WERI-Rb-1 (cell line): ENCODE results near the gene CDK5.
A peak's percentile ranks its signal among the peaks of the same experiment; 100 is the strongest.

Experiments used
- DNase-seq: peaks from one replicate; pipeline ENCODE4 v3.0.0-alpha.2; 2020
- H3K27ac ChIP-seq: fragments of 250-450 bp; sonication (Bioruptor Pico); 2 replicates; pipeline ENCODE4 v1.5.1; 2020; ENCODE audit warnings: mild to moderate bottlenecking, moderate library complexity
- H3K27me3 ChIP-seq: fragments of 250-450 bp; sonication (Bioruptor Pico); 2 replicates; pipeline ENCODE4 v1.5.1; 2021; ENCODE audit warnings: mild to moderate bottlenecking, low read depth, moderate library complexity; ENCODE audit not compliant: insufficient read depth, severe bottlenecking
- H3K36me3 ChIP-seq: fragments of 250-450 bp; sonication (Bioruptor Pico); 2 replicates; pipeline ENCODE4 v1.5.1; 2020; ENCODE audit warnings: mild to moderate bottlenecking, moderate library complexity
- H3K4me3 ChIP-seq: 2 replicates; pipeline ENCODE4 v1.5.1; 2011; ENCODE audit warnings: low read depth, mild to moderate bottlenecking, control low read depth, low read length
- H3K9me3 ChIP-seq: fragments of 250-450 bp; sonication (Bioruptor Pico); 2 replicates; pipeline ENCODE4 v1.5.1; 2021; ENCODE audit warnings: mild to moderate bottlenecking, moderate library complexity; ENCODE audit not compliant: severe bottlenecking
- TF ChIP-seq, protein P1 (sequence below): IDR thresholded peaks from 2 replicates; pipeline ENCODE4 v1.5.1; 2011; ENCODE audit warnings: low read depth, mild to moderate bottlenecking, control low read depth, inconsistent platforms, low read length

The CDK5 gene

DNA sequence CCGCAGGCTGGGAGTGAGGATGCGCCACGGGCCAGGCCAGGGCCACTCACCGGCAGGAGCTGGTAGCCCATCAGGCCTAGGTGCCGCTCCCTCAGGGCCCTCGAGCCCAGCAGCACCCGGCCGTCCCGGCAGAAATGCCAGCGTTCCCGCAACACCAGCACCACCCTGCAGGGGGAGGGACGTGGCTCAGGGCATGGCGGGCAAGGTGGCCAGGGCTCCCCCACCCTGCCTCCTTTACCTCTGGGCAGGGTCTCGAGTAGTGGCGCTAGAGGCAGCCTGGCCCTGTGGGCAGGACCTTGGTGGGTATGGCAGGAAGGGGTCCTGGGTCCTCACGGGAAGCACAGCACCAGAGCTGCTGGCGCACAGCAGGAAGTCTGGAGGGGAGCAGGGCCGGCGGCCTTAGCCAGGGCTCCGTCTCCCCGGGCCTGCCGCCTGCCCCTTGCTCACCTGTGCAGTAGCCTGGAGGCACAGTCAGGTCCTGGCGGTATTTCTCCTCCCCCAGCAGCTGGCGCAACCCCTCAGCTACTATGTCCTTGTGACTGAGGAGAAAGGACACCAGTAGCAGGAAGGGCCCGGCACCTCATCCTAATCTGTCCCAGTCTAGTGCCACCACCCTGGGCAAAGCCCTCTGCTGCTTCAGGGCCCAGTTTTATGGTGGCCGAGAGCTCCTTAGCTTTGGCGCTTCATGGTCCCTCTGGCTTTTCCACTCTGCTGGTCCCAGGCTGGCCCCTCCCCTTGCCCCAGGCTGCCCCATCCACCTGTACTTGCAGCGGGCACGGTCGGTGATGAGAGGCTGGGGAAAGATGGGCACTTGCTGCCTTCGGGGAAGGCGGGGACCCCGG lies 19.4 kb upstream of the CDK5 start:
- H3K9me3 ChIP-seq, result no peaks in the 10 kb centered on the region
- H3K36me3 ChIP-seq, result peaks cover 74% of the 10 kb centered on the region
- peak overlapping the region; percentile 43; the same call in 1 of the 2 replicates for H3K27ac ChIP-seq
- TF ChIP-seq, protein P1, sequence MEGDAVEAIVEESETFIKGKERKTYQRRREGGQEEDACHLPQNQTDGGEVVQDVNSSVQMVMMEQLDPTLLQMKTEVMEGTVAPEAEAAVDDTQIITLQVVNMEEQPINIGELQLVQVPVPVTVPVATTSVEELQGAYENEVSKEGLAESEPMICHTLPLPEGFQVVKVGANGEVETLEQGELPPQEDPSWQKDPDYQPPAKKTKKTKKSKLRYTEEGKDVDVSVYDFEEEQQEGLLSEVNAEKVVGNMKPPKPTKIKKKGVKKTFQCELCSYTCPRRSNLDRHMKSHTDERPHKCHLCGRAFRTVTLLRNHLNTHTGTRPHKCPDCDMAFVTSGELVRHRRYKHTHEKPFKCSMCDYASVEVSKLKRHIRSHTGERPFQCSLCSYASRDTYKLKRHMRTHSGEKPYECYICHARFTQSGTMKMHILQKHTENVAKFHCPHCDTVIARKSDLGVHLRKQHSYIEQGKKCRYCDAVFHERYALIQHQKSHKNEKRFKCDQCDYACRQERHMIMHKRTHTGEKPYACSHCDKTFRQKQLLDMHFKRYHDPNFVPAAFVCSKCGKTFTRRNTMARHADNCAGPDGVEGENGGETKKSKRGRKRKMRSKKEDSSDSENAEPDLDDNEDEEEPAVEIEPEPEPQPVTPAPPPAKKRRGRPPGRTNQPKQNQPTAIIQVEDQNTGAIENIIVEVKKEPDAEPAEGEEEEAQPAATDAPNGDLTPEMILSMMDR, result peak; percentile 59
- no peaks in the 10 kb centered on the region for H3K27me3 ChIP-seq
- no peak for DNase-seq
- H3K4me3 ChIP-seq, result no peak overlapping the region

DNA sequence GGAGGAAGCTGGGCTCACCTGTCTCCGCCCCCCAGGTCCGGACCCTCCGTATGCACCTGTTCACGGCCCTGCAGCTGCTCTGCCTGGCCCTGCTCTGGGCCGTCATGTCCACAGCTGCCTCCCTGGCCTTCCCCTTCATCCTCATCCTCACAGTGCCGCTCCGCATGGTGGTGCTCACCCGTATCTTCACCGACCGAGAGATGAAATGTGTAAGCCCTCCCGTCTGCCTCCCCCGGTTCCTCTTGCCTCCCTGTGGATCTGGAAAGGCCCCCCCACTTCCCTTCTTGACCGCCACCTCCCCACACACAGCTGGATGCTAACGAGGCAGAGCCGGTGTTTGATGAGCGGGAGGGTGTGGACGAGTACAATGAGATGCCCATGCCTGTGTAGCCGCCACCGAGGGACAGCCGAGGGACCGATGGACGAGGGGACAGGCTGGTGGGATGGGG lies 18.3 kb upstream of the CDK5 start:
- no peak for DNase-seq
- Histone ChIP-seq H3K27ac (no peak overlapping the region), H3K27me3 (no peaks in the 10 kb centered on the region), H3K36me3 (peaks cover 78% of the 10 kb centered on the region), H3K9me3 (no peaks in the 10 kb centered on the region), H3K4me3 (no peak overlapping the region)
- TF ChIP-seq, protein P1, result no peak

DNA sequence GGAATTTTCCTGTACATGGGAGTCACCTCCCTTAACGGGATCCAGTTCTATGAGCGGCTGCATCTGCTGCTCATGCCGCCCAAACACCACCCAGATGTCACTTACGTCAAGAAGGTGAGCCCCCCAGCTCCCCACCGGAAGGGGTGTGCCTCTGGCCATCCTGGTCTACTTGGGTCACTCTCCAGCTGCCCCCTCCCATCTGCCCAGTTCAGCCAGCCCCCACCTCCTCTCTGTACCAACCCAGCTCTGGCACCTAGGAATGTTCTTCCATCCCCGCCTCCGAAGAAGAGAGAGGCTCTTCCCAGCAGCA lies 17.9 kb upstream of the CDK5 start:
- Histone ChIP-seq H3K36me3 (peaks cover 82% of the 10 kb centered on the region), H3K4me3 (no peak overlapping the region), H3K27ac (no peak overlapping the region), H3K27me3 (no peaks in the 10 kb centered on the region), H3K9me3 (no peaks in the 10 kb centered on the region)
- TF ChIP-seq, protein P1, result no peak
- DNase-seq, result no peak

DNA sequence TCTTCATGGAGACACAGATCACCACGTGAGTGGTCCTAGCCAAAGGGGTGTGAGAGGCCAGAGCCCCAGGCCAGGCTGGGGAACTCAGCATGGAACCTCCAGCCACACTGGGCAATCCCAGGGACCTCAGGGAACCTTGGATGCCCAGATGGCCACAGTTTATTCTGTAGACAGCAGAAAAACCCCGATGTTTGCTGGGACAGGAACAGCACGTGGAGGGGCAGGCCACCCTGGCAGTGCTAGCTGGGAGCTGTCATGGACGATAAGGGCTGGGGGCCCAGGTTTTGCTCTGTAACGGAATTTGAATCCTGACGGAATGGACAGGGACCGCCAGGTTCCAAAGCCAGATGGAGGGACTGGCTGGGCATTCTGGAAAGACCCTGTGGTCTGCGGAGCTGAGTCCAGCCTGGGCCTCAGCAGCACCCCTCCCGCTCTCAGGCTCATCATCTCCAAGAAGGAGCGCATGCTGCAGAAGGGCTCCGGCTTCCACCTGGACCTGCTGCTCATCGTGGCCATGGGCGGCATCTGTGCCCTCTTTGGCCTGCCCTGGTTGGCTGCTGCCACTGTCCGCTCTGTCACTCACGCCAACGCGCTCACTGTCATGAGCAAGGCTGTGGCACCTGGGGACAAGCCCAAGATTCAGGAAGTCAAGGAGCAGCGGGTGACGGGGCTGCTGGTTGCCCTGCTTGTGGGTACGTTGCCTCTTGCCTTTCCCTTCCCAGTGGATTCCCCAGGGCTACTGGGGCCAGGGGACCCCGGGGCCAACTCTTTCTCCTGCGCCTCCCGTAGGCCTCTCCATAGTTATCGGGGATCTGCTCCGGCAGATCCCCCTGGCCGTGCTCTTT lies 17.3 kb upstream of the CDK5 start:
- H3K36me3 ChIP-seq, result peaks cover 82% of the 10 kb centered on the region

DNA sequence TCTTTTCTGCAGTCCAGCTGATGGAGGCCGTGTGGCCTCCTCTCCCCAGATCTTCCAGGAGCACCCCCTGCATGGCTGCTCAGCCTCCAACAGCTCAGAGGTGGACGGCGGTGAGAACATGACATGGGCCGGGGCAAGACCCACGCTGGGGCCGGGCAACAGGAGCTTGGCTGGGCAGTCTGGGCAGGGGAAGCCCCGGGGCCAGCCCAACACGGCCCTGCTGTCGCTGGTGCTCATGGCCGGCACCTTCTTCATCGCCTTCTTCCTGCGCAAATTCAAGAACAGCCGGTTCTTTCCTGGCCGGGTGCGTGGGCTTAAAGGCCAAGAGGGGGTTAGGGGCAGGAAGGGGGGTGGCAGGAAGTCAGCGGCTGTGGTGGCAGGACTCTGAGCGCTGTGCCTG lies 16.3 kb upstream of the CDK5 start:
- H3K27me3 ChIP-seq, result no peaks in the 10 kb centered on the region
- no peak for DNase-seq
- H3K9me3 ChIP-seq, result no peaks in the 10 kb centered on the region
- no peak overlapping the region for H3K4me3 ChIP-seq
- H3K27ac ChIP-seq, result no peak overlapping the region
- TF ChIP-seq, protein P1, result no peak
- peaks cover 83% of the 10 kb centered on the region for H3K36me3 ChIP-seq

More for the DNA sequence above, 17.3 kb upstream of the CDK5 start:
- H3K4me3 ChIP-seq, result no peak overlapping the region
- no peak for DNase-seq
- no peaks in the 10 kb centered on the region for H3K27me3 ChIP-seq
- H3K27ac ChIP-seq, result no peak overlapping the region
- TF ChIP-seq, protein P1, result no peak
- H3K9me3 ChIP-seq, result no peaks in the 10 kb centered on the region
